HL-60 (cell line): ENCODE results near the gene MACROD1.

Experiments used
- DNase-seq, 2 experiments: peaks; one replicate each; pipeline ENCODE4 v3.0.0-alpha.2; 2010 to 2020; ENCODE audit warnings: low read depth in 1 of 2, low spot score in 1 of 2
- H3K27ac ChIP-seq: fragments of 250-450 bp; sonication (Bioruptor Pico); replicated peaks from 2 replicates; pipeline ENCODE4 v1.5.1; 2020; ENCODE audit warnings: mild to moderate bottlenecking, moderate library complexity
- H3K27me3 ChIP-seq: fragments of 250-450 bp; sonication (Bioruptor Pico); 2 replicates; pipeline ENCODE4 v1.5.1; 2021; ENCODE audit warnings: mild to moderate bottlenecking, moderate library complexity; ENCODE audit not compliant: insufficient read depth, poor library complexity, severe bottlenecking
- H3K4me3 ChIP-seq: replicated peaks from 2 replicates; pipeline ENCODE4 v1.5.1; 2011; ENCODE audit warnings: mild to moderate bottlenecking, control low read depth, low read length; ENCODE audit not compliant: insufficient read depth
- GABPA ChIP-seq: IDR thresholded peaks from 2 replicates; pipeline ENCODE4 v1.6.1; 2012; ENCODE audit warnings: low read depth
- POLR2AphosphoS5 ChIP-seq: IDR thresholded peaks from 2 replicates; pipeline ENCODE4 v1.6.1; 2012; ENCODE audit warnings: low read depth
- SPI1 ChIP-seq: IDR thresholded peaks from 2 replicates; pipeline ENCODE4 v1.6.1; 2012; ENCODE audit warnings: low read depth, mild to moderate bottlenecking, borderline replicate concordance
- TF ChIP-seq, protein P1 (sequence below): IDR thresholded peaks from 2 replicates; pipeline ENCODE4 v1.6.1; 2012; ENCODE audit warnings: low read depth; ENCODE audit not compliant: insufficient replicate concordance
- TF ChIP-seq, protein P2 (sequence below): IDR thresholded peaks from one replicate; pipeline ENCODE4 v1.5.1; 2011; ENCODE audit warnings: low read length, control low read depth, inconsistent platforms; ENCODE audit not compliant: insufficient read depth

MACROD1 gene

DNA sequence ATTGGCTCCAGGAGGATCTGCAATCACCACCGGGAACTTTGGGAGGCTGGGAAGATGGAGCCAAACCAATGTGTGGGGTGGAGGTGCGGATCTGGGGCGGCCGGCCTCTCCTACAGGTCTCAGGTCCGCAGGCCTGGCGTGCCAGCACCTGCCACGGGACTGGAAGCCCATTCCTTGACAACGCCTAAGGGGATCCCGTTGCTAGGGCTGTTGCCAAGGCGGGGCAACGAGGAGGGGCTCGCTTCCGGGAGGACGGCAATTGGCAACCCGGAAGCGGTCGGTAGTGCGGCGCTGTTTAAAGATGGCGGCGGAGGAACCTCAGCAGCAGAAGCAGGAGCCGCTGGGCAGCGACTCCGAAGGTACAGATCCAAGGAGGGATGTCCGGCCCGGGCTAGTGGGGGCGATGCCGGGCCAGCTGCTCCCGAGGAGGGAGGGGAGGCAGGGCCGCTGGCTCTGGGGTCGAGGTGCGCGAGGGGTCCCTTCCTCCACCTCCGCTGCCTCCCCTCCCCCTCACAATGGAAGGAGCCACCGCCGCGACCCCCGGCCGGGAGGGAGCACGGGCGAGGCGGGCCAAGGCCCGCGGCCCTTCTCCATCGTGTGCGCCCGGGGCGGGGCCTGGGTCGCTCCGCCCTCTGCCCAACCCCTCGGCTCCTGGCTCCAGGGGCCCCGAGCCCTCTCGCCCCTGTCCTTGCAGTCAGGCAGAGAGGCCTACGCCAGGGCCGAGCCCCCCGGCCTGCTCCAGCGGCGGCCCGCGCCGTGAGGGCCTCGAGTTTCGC lies 179.6 kb downstream of the MACROD1 start, which contains the start of gene OTUB1:
Gene OTUB1, plus strand, starts transcription at position 283 of the 776 bp plus-strand sequence. Its CDS starts 19 bp downstream, at position 302.
- peak; percentile 90 to 93 for DNase-seq
- H3K4me3 ChIP-seq: peak within 1 kb of the TSS; percentile 98
- no peaks in the 10 kb centered on the region for H3K27me3 ChIP-seq
- H3K27ac ChIP-seq: peak within 1 kb of the TSS; percentile 86
- TF ChIP-seq POLR2AphosphoS5 (peak; percentile 71), SPI1 (no peak), GABPA (peak; percentile 78)
- TF ChIP-seq, protein P1, sequence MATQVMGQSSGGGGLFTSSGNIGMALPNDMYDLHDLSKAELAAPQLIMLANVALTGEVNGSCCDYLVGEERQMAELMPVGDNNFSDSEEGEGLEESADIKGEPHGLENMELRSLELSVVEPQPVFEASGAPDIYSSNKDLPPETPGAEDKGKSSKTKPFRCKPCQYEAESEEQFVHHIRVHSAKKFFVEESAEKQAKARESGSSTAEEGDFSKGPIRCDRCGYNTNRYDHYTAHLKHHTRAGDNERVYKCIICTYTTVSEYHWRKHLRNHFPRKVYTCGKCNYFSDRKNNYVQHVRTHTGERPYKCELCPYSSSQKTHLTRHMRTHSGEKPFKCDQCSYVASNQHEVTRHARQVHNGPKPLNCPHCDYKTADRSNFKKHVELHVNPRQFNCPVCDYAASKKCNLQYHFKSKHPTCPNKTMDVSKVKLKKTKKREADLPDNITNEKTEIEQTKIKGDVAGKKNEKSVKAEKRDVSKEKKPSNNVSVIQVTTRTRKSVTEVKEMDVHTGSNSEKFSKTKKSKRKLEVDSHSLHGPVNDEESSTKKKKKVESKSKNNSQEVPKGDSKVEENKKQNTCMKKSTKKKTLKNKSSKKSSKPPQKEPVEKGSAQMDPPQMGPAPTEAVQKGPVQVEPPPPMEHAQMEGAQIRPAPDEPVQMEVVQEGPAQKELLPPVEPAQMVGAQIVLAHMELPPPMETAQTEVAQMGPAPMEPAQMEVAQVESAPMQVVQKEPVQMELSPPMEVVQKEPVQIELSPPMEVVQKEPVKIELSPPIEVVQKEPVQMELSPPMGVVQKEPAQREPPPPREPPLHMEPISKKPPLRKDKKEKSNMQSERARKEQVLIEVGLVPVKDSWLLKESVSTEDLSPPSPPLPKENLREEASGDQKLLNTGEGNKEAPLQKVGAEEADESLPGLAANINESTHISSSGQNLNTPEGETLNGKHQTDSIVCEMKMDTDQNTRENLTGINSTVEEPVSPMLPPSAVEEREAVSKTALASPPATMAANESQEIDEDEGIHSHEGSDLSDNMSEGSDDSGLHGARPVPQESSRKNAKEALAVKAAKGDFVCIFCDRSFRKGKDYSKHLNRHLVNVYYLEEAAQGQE: peak; percentile 69
- TF ChIP-seq, protein P2, sequence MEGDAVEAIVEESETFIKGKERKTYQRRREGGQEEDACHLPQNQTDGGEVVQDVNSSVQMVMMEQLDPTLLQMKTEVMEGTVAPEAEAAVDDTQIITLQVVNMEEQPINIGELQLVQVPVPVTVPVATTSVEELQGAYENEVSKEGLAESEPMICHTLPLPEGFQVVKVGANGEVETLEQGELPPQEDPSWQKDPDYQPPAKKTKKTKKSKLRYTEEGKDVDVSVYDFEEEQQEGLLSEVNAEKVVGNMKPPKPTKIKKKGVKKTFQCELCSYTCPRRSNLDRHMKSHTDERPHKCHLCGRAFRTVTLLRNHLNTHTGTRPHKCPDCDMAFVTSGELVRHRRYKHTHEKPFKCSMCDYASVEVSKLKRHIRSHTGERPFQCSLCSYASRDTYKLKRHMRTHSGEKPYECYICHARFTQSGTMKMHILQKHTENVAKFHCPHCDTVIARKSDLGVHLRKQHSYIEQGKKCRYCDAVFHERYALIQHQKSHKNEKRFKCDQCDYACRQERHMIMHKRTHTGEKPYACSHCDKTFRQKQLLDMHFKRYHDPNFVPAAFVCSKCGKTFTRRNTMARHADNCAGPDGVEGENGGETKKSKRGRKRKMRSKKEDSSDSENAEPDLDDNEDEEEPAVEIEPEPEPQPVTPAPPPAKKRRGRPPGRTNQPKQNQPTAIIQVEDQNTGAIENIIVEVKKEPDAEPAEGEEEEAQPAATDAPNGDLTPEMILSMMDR: no peak

DNA sequence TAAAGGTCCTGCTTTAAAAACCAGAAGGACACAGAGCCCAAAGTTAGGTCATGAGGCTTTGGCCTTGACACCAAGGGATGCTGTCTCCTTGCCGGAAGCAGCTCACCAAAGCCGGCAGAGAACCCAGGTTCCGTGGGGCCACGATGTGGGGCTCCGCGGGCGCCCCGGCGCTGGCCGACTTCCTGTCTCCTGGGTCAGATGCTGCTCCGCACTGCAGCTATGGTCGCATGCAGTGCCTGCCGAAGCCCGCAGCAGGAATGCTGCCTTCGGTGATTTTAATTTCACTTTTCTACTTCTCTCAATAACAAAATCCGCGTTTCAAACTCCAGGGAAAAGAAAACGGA lies 180.1 kb downstream of the MACROD1 start:
- no peaks in the 10 kb centered on the region for H3K27me3 ChIP-seq
- H3K4me3 ChIP-seq: peak overlapping the region; percentile 98
- peak; percentile 43 to 68 for DNase-seq
- peak overlapping the region; percentile 86 for H3K27ac ChIP-seq
- TF ChIP-seq SPI1 (peak; percentile 37; the same call in 1 of the 2 replicates), GABPA (no peak), POLR2AphosphoS5 (no peak)

DNA sequence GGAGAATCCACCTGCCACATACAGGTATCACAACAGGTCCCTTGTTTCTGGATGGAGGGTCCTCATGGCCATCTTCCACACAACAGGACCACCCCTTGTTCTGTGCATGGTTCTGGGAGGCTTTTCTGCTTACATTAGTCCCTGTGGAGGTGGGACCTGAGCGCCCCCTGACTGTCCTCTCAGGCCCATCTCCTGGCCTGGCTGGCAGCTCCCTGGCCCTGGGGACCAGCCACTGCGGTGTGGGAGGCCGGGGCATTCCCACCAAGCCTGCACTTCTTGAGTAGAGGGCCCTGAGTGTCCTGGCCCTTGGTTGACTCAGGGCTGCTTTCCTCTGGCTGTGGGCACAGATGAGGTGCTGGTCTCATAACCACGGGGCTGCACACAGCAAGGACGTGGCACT lies 186.5 kb downstream of the MACROD1 start:
- TF ChIP-seq GABPA (no peak), POLR2AphosphoS5 (no peak), SPI1 (no peak)
- TF ChIP-seq, protein P2: no peak
- TF ChIP-seq, protein P1: no peak
- H3K27me3 ChIP-seq: no peaks in the 10 kb centered on the region
- H3K4me3 ChIP-seq: no peak overlapping the region
- DNase-seq: no peak
- no peak overlapping the region for H3K27ac ChIP-seq

DNA sequence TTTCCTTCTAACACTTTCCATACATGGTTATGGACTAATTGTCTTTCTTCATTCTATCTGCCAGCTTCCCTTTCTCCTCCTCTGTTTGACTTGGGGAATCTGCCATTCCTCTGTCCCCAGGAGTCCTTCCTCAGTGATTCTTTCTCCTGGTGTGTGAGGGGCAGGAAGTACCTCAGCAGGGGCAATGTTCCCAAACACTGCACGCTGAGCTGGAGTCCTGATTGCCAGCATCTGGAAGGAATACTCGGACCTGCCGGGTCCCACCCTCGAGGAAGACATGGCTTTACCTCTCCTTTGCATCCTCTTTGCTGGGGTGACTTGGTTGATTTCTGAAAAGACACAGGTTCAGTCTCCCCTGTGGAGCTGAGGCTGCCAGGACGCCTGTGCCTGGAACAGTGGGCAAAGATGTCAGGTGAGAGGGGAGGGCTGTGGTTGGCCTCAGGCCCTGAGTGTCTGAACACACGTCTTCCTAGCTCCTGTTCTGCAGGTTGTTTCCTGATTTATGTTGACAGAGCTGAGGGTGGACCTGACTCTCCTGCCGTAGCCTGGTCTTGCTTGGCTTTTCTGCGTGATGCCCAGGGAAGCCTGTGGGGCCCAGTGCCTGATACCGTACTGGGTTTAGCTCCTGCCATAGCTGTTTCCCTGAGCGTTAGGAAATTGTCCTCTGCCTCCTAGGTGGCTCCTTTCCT lies 187.2 kb downstream of the MACROD1 start:
- H3K27me3 ChIP-seq: no peaks in the 10 kb centered on the region
- no peak for DNase-seq
- H3K4me3 ChIP-seq: no peak overlapping the region
- H3K27ac ChIP-seq: no peak overlapping the region
- TF ChIP-seq SPI1 (no peak), GABPA (no peak), POLR2AphosphoS5 (no peak)
- TF ChIP-seq, protein P2: no peak
- TF ChIP-seq, protein P1: no peak
